H1 (cell line): Measurements from ENCODE around the gene ATP5MC3. TPM values are rescaled to one million over a fixed set of nuclear protein-coding genes. Genes with fewer than 3 reads are reported as not detected.

Experiments used
- CTCF ChIA-PET: fragments of 300-600 bp; sonication (Branson Sonifier 250); formaldehyde crosslinking; loops from one replicate; lab custom pipeline; 2021; ENCODE audit not compliant: partially characterized antibody; lab: Charles Lee
- POLR2A ChIA-PET: fragments of 300-600 bp; sonication (Branson Sonifier 250); formaldehyde crosslinking; loops from one replicate; lab custom pipeline; 2021; ENCODE audit warnings: inconsistent platforms; ENCODE audit not compliant: partially characterized antibody; lab: Charles Lee
- DNase-seq, 2 experiments: peaks; one replicate each; pipeline versions ENCODE4 v3.0.0 to v3.0.0-alpha.2; 2010 to 2022; ENCODE audit warnings: low spot score in 2 of 2, low read depth in 1 of 2, mixed read lengths in 1 of 2
- FAIRE-seq: peaks from 2 replicates; lab custom pipeline; 2011; peaks lifted over from hg19 to GRCh38; lab: Jason Lieb, UNC
- H2AFZ ChIP-seq: 2 replicates; pipeline ENCODE4 v1.8.1; 2012; ENCODE audit warnings: low read length, inconsistent platforms
- H2AK5ac ChIP-seq: 2 replicates; pipeline ENCODE4 v1.6.1; 2013; ENCODE audit warnings: low read depth, low read length
- H2BK120ac ChIP-seq: replicated peaks from 2 replicates; pipeline ENCODE3; 2013; ENCODE audit warnings: low read depth, low read length, inconsistent platforms
- H2BK12ac ChIP-seq: 2 replicates; pipeline ENCODE4 v1.6.1; 2013; ENCODE audit warnings: low read depth, low read length
- H2BK15ac ChIP-seq: 2 replicates; pipeline ENCODE4 v1.6.1; 2013; ENCODE audit warnings: low read length
- H2BK20ac ChIP-seq: 2 replicates; pipeline ENCODE4 v1.6.1; 2013; ENCODE audit warnings: low read length
- H2BK5ac ChIP-seq: 2 replicates; pipeline ENCODE4 v1.6.1; 2013; ENCODE audit warnings: low read depth, low read length
- H3K14ac ChIP-seq: 2 replicates; pipeline ENCODE4 v1.6.1; 2013; ENCODE audit warnings: inconsistent platforms; ENCODE audit not compliant: insufficient read length
- H3K18ac ChIP-seq: 2 replicates; pipeline ENCODE4 v1.6.1; 2013; ENCODE audit warnings: low read length; ENCODE audit errors: extremely low read depth
- H3K23ac ChIP-seq: 2 replicates; pipeline ENCODE4 v1.6.1; 2013; ENCODE audit warnings: inconsistent platforms; ENCODE audit not compliant: insufficient read length
- H3K23me2 ChIP-seq: 2 replicates; pipeline ENCODE4 v1.6.1; 2013; ENCODE audit warnings: low read depth, low read length
- H3K27ac ChIP-seq: 2 replicates; pipeline ENCODE4 v1.6.1; 2011; ENCODE audit warnings: low read depth, low read length, inconsistent platforms
- H3K27me3 ChIP-seq, 4 experiments: replicated peaks in 1 of 4; 1 replicate in 1 of 4; 2 replicates in 3 of 4; pipeline versions ENCODE4 v1.6.1 to v1.8.1; 2011 to 2013; ENCODE audit warnings: low read length in 3 of 4, mild to moderate bottlenecking in 3 of 4, inconsistent platforms in 2 of 4, mixed read lengths in 2 of 4, moderate library complexity in 1 of 4; ENCODE audit not compliant: control insufficient read depth in 3 of 4, insufficient read depth in 3 of 4; ENCODE audit errors: extremely low read depth in 1 of 4
- H3K36me3 ChIP-seq, 4 experiments: 2 replicates each; pipeline versions ENCODE4 v1.6.1 to v1.8.1; 2011 to 2013; ENCODE audit warnings: mild to moderate bottlenecking in 4 of 4, low read length in 3 of 4, moderate library complexity in 2 of 4, control low read depth in 1 of 4, inconsistent platforms in 1 of 4; ENCODE audit not compliant: insufficient read depth in 4 of 4, control insufficient read depth in 2 of 4
- H3K4ac ChIP-seq: replicated peaks from 2 replicates; pipeline ENCODE3; 2013; ENCODE audit warnings: low read length, low read depth, mixed read lengths, inconsistent platforms; ENCODE audit not compliant: insufficient read length
- H3K4me1 ChIP-seq, 4 experiments: replicated peaks in 1 of 4; 1 replicate in 1 of 4; 2 replicates in 3 of 4; pipeline versions ENCODE4 v1.6.1 to v1.8.1; 2011 to 2013; ENCODE audit warnings: low read length in 3 of 4, inconsistent platforms in 2 of 4, mixed read lengths in 1 of 4; ENCODE audit not compliant: insufficient read depth in 4 of 4, control insufficient read depth in 3 of 4
- H3K4me2 ChIP-seq, 2 experiments: 2 replicates each; pipeline versions ENCODE4 v1.6.1 to v1.8.1; 2011 to 2013; ENCODE audit warnings: low read depth in 2 of 2, low read length in 2 of 2, control low read depth in 1 of 2, inconsistent platforms in 1 of 2, mild to moderate bottlenecking in 1 of 2; ENCODE audit not compliant: insufficient read depth in 1 of 2
- H3K4me3 ChIP-seq, 4 experiments: fragments of 200-600, 300-600 bp in 1 of 4; sonication (generic), shearing (Covaris generic), sonication (Bioruptor Twin) in 1 of 4; 2 replicates each; pipeline versions ENCODE4 v1.5.1 to v1.8.1; 2011 to 2016; ENCODE audit warnings: low read length in 4 of 4, low read depth in 3 of 4, control low read depth in 2 of 4, inconsistent platforms in 2 of 4, mild to moderate bottlenecking in 2 of 4, mixed read lengths in 1 of 4, moderate library complexity in 1 of 4; ENCODE audit not compliant: insufficient read depth in 2 of 4; ENCODE audit errors: extremely low read depth in 1 of 4
- H3K56ac ChIP-seq: replicated peaks from 2 replicates; pipeline ENCODE3; 2013; ENCODE audit warnings: low read depth, mild to moderate bottlenecking, mixed read lengths, low read length, inconsistent platforms; ENCODE audit not compliant: insufficient read length
- H3K79me1 ChIP-seq: 2 replicates; pipeline ENCODE4 v1.6.1; 2013; ENCODE audit warnings: low read depth, low read length, control low read depth
- H3K79me2 ChIP-seq, 2 experiments: 2 replicates each; pipeline versions ENCODE4 v1.6.1 to v1.8.1; 2012 to 2013; ENCODE audit warnings: low read length in 2 of 2, mild to moderate bottlenecking in 2 of 2, inconsistent platforms in 1 of 2; ENCODE audit not compliant: insufficient read depth in 2 of 2, control insufficient read depth in 1 of 2
- H3K9ac ChIP-seq, 4 experiments: replicated peaks in 1 of 4; 1 replicate in 1 of 4; 2 replicates in 3 of 4; pipeline versions ENCODE4 v1.6.1 to v1.8.1; 2011 to 2013; ENCODE audit warnings: low read depth in 3 of 4, low read length in 3 of 4, control low read depth in 2 of 4, mild to moderate bottlenecking in 2 of 4, moderate library complexity in 2 of 4, inconsistent platforms in 1 of 4; ENCODE audit errors: extremely low read depth in 1 of 4
- H3K9me3 ChIP-seq, 2 experiments: 2 replicates each; pipeline versions ENCODE4 v1.6.1 to v1.8.1; 2012 to 2013; ENCODE audit warnings: mild to moderate bottlenecking in 2 of 2, moderate library complexity in 2 of 2, control low read depth in 1 of 2, inconsistent platforms in 1 of 2, low read depth in 1 of 2, low read length in 1 of 2, mixed read lengths in 1 of 2; ENCODE audit not compliant: insufficient read depth in 2 of 2
- H4K20me1 ChIP-seq, 2 experiments: replicated peaks in 1 of 2; 2 replicates each; pipeline versions ENCODE3 to v1.8.1; 2011 to 2013; ENCODE audit warnings: inconsistent platforms in 2 of 2, low read length in 2 of 2, mild to moderate bottlenecking in 1 of 2; ENCODE audit not compliant: insufficient read depth in 2 of 2, control insufficient read depth in 1 of 2
- H4K5ac ChIP-seq: 2 replicates; pipeline ENCODE4 v1.6.1; 2013; ENCODE audit warnings: low read length, low read depth, mixed read lengths, inconsistent platforms; ENCODE audit not compliant: insufficient read length
- H4K8ac ChIP-seq: 2 replicates; pipeline ENCODE4 v1.8.0; 2013; ENCODE audit warnings: mild to moderate bottlenecking, moderate library complexity, low read length, inconsistent platforms; ENCODE audit not compliant: insufficient read depth; ENCODE audit errors: extremely low read depth
- H4K91ac ChIP-seq: replicated peaks from 2 replicates; pipeline ENCODE3; 2013; ENCODE audit warnings: low read length, mixed read lengths, inconsistent platforms; ENCODE audit not compliant: insufficient read length
- CEBPB ChIP-seq: IDR thresholded peaks from 2 replicates; pipeline ENCODE4 v1.6.1; 2012; ENCODE audit warnings: low read depth, low read length
- KDM1A ChIP-seq: fragments of 200-600, 300-600 bp; sonication (generic); IDR thresholded peaks from 2 replicates; pipeline ENCODE4 v1.7.1; 2016; ENCODE audit warnings: mild to moderate bottlenecking, low read length, borderline replicate concordance
- WGBS, 2 experiments: shearing (Covaris generic) in 1 of 2; methylation state at CpG; one replicate each; pipeline versions ENCODE4 v1.1.6 to v1.1.7; 2013 to 2015; ENCODE audit warnings: low lambda C conversion rate in 2 of 2, mixed read lengths in 2 of 2, inconsistent platforms in 1 of 2, low coverage in 1 of 2, missing lambda C conversion rate in 1 of 2; ENCODE audit not compliant: insufficient replicate concordance in 2 of 2, insufficient coverage in 1 of 2, insufficient read length in 1 of 2; ENCODE audit errors: extremely low coverage in 1 of 2, missing lambda C conversion rate in 1 of 2; 5-methylcytosine and 5-hydroxymethylcytosine counted together
- polyA plus RNA-seq, 7 experiments: library from polyadenylated mRNA; depleted of rRNA in 3 of 7; stranded (reverse) in 5 of 7; unstranded in 2 of 7; fragments of >200 nt in 5 of 7; fragments of 200-250 nt in 2 of 7; gene quantifications; 1 replicate in 5 of 7; 2 replicates in 1 of 7; 4 replicates in 1 of 7; pipeline versions ENCODE4 v1.2.1 to v1.2.3, GENCODE V29; 2011 to 2013; ENCODE audit warnings: missing spikeins in 2 of 7, mixed read lengths in 2 of 7
- total RNA-seq: library from RNA; stranded (reverse); fragmentation: NEBNext Ultra II Directional; extraction: Animal tissue kit (Norgen Biotek cat#: 25700); gene quantifications from 2 replicates; pipeline ENCODE4 v1.2.1, GENCODE V29; 2021

ATP5MC3 gene
- total and polyA plus RNA-seq, 2 of the 8 experiments (the other 6 are each of a cell fraction or from before 2014, with no cell fraction given) = 320 to 856 TPM

GRCh38 chr2:175166216-175166824 lies 15.2 kb downstream of the ATP5MC3 start:
- Histone ChIP-seq H2BK12ac (no peak overlapping the region), H3K23me2 (no peaks in the 10 kb centered on the region), H4K5ac (no peak overlapping the region), H3K14ac (no peak overlapping the region), H2BK15ac (no peak overlapping the region), H3K79me2 (peaks cover 14 to 68% of the 10 kb centered on the region in 2 experiments), H2BK120ac (no peak overlapping the region), H2AFZ (no peak overlapping the region), H3K9me3 (no peaks in the 10 kb centered on the region; a peak in 1 of 4 replicates), H4K91ac (no peak overlapping the region), H3K4me1 (no peaks in the 10 kb centered on the region), H3K18ac (no peak overlapping the region), H3K9ac (peak overlapping the region in 1 of 4 experiments; percentile 75; a peak in 2 of 7 replicates), H3K4ac (no peak overlapping the region), H3K27ac (no peak overlapping the region), H3K56ac (no peak overlapping the region), H2BK5ac (no peak overlapping the region), H3K36me3 (no peaks in the 10 kb centered on the region), H3K27me3 (no peaks in the 10 kb centered on the region), H2AK5ac (no peak overlapping the region), H3K4me3 (peak overlapping the region; percentile 82 to 100 (median 90); a peak in 6 of 8 replicates), H4K20me1 (peaks cover 2% of the 10 kb centered on the region in 2 experiments), H4K8ac (no peak overlapping the region), H2BK20ac (no peak overlapping the region), H3K4me2 (peak overlapping the region; percentile 63 to 83), H3K23ac (no peak overlapping the region), H3K79me1 (no peaks in the 10 kb centered on the region; the same call in 1 of the 2 replicates)
- no peak for TF ChIP-seq KDM1A
- TF ChIP-seq CEBPB = peak; percentile 94
- POLR2A ChIA-PET = interaction anchor here (0.6 to 1.7 kb wide), 6 partner anchors 7 to 162 kb away, joined by 3 to 5 read pairs (median 4); partner anchors contain the start of gene CHN1
- WGBS, 2 experiments = 57% methylated on average over 9 of the region's 9 CpGs; no CpG with 5 or more reads in 1 of the 2 experiments
- FAIRE-seq = no peak
- CTCF ChIA-PET = interaction anchor here (0.6 to 1.6 kb wide), 10 partner anchors 9 to 1049 kb away, joined by 3 to 4 read pairs (median 3); no protein-coding TSS in a partner anchor
- no peak for DNase-seq
